K562 (cell line): Measurements from ENCODE around the gene PSMA6. TPM values are rescaled to one million over a fixed set of nuclear protein-coding genes. Genes with fewer than 3 reads are reported as not detected.

Source experiments
- ATAC-seq: fragments of 200-7000 bp; cut with Tn5 transposase; 3 replicates; pipeline ENCODE4 v1.9.1; 2020; ENCODE audit warnings: moderate library complexity
- BruUV-seq: library from RNA; stranded (reverse); fragments of 400-500 nt; replicated peaks from 2 replicates; lab custom pipeline; 2021; lab: Mats Ljungman, UMichigan
- CTCF ChIA-PET: fragments of 300-600 bp; formaldehyde crosslinking; extraction: SDS; loops from one replicate; lab custom pipeline; 2021; ENCODE audit warnings: low intra/inter-chr PET ratio; lab: Yijun Ruan, JAX
- POLR2A ChIA-PET: fragments of 300-600, 350-650 bp; sonication (Branson Sonifier 250); formaldehyde crosslinking; extraction: SDS; loops from one replicate; lab custom pipeline; 2021; ENCODE audit warnings: antibody characterized with exemption, inconsistent platforms; lab: Yijun Ruan, JAX
- DNase-seq, 4 experiments: peaks; one replicate each; pipeline versions ENCODE4 v3.0.0 to v3.0.0-alpha.2; 2011 to 2018; ENCODE audit warnings: low spot score in 3 of 4, mixed read lengths in 3 of 4; ENCODE audit errors: extremely low read depth in 1 of 4
- FAIRE-seq: peaks from 2 replicates; lab custom pipeline; 2011; peaks lifted over from hg19 to GRCh38; lab: Jason Lieb, UNC
- H2AFZ ChIP-seq: 2 replicates; pipeline ENCODE4 v1.6.0; 2011; ENCODE audit warnings: low read depth, low read length, control low read depth, inconsistent platforms
- H3K27ac ChIP-seq: fragments of 200-600 bp; 3 replicates; pipeline ENCODE4 v1.8.0; 2011; ENCODE audit warnings: low read depth, mild to moderate bottlenecking, control low read depth, inconsistent platforms, low read length, moderate library complexity, mixed read lengths; ENCODE audit errors: extremely low read depth
- H3K27me3 ChIP-seq, 2 experiments: fragments of 300-600 bp in 1 of 2; 2 replicates in 1 of 2; 3 replicates in 1 of 2; pipeline versions ENCODE4 v1.6.0 to v1.8.0; 2011; ENCODE audit warnings: inconsistent platforms in 2 of 2, low read length in 2 of 2, mild to moderate bottlenecking in 1 of 2, mixed read lengths in 1 of 2, moderate library complexity in 1 of 2; ENCODE audit not compliant: control insufficient read depth in 2 of 2, insufficient read depth in 2 of 2
- H3K36me3 ChIP-seq: fragments of 300-600 bp; 3 replicates; pipeline ENCODE4 v1.8.0; 2011; ENCODE audit warnings: mild to moderate bottlenecking, low read length, inconsistent platforms; ENCODE audit not compliant: control insufficient read depth, insufficient read depth
- H3K4me1 ChIP-seq, 2 experiments: fragments of 200-600 bp in 1 of 2; replicated peaks in 1 of 2; 2 replicates in 1 of 2; 3 replicates in 1 of 2; pipeline versions ENCODE4 v1.5.1 to v1.8.0; 2011; ENCODE audit warnings: inconsistent platforms in 2 of 2, low read length in 2 of 2, mild to moderate bottlenecking in 1 of 2, mixed read lengths in 1 of 2, moderate library complexity in 1 of 2; ENCODE audit not compliant: control insufficient read depth in 2 of 2, insufficient read depth in 2 of 2
- H3K4me2 ChIP-seq: 2 replicates; pipeline ENCODE4 v1.6.1; 2011; ENCODE audit warnings: low read length, control low read depth, inconsistent platforms, mixed read lengths; ENCODE audit not compliant: insufficient read depth
- H3K4me3 ChIP-seq: fragments of 200-600 bp; sonication (generic), shearing (Covaris generic); 2 replicates; pipeline ENCODE4 v1.5.1; 2016; ENCODE audit warnings: control low read depth, inconsistent platforms
- H3K79me2 ChIP-seq: fragments of 200-600 bp; 3 replicates; pipeline ENCODE4 v1.8.0; 2011; ENCODE audit warnings: low read length, inconsistent platforms; ENCODE audit not compliant: control insufficient read depth, insufficient read depth
- H3K9ac ChIP-seq, 2 experiments: 2 replicates each; pipeline versions ENCODE4 v1.6.0 to v1.6.1; 2011; ENCODE audit warnings: low read depth in 2 of 2, low read length in 2 of 2, control low read depth in 1 of 2, inconsistent platforms in 1 of 2, mild to moderate bottlenecking in 1 of 2, mixed read lengths in 1 of 2; ENCODE audit not compliant: insufficient read depth in 1 of 2
- H3K9me1 ChIP-seq: one replicate; pipeline ENCODE4 v1.6.0; 2011; ENCODE audit warnings: inconsistent platforms, mild to moderate bottlenecking, low read length, moderate library complexity; ENCODE audit not compliant: control insufficient read depth, insufficient read depth
- H3K9me3 ChIP-seq: replicated peaks from 2 replicates; pipeline ENCODE4 v1.5.1; 2011; ENCODE audit warnings: low read depth, low read length, inconsistent platforms; ENCODE audit not compliant: control insufficient read depth, insufficient read depth
- H4K20me1 ChIP-seq: replicated peaks from 2 replicates; pipeline ENCODE4 v1.6.1; 2011; ENCODE audit warnings: low read length, inconsistent platforms, mixed read lengths; ENCODE audit not compliant: control insufficient read depth, insufficient read depth
- ATF6 ChIP-seq: sonication (generic); formaldehyde crosslinking; IDR thresholded peaks from 2 replicates; pipeline ENCODE4 v1.4.0; 2020; ENCODE audit warnings: mild to moderate bottlenecking, missing genetic modification reagents
- CAMTA2 ChIP-seq: fragments of 250-450 bp; sonication (Bioruptor Pico); conservative IDR thresholded peaks from 2 replicates; pipeline ENCODE4 v1.5.1; 2022
- HDAC1 ChIP-seq, 2 experiments: fragments of 450-650 bp; IDR thresholded peaks; 2 replicates each; pipeline ENCODE4 v1.6.1; 2016 to 2017; ENCODE audit warnings: inconsistent platforms in 1 of 2, mild to moderate bottlenecking in 1 of 2, moderate library complexity in 1 of 2
- HDAC2 ChIP-seq: fragments of 450-650 bp; IDR thresholded peaks from 2 replicates; pipeline ENCODE4 v1.6.1; 2016; ENCODE audit warnings: mild to moderate bottlenecking
- ILF3 ChIP-seq: fragments of 450-650 bp; IDR thresholded peaks from 2 replicates; pipeline ENCODE4 v1.6.1; 2018; ENCODE audit warnings: antibody characterized with exemption, mild to moderate bottlenecking, moderate library complexity, borderline replicate concordance
- KAT8 ChIP-seq: fragments of 450-650 bp; IDR thresholded peaks from 2 replicates; pipeline ENCODE4 v1.6.1; 2016; ENCODE audit warnings: low read depth, mild to moderate bottlenecking
- SMC3 ChIP-seq: conservative IDR thresholded peaks from 2 replicates; pipeline ENCODE4 v1.6.1; 2011; ENCODE audit warnings: low read depth, low read length, improper control_type of control experiment; ENCODE audit not compliant: insufficient read depth
- YBX1 ChIP-seq: fragments of 450-650 bp; IDR thresholded peaks from 2 replicates; pipeline ENCODE4 v1.7.1; 2016; ENCODE audit warnings: mild to moderate bottlenecking
- ZNF253 ChIP-seq: fragments of 250-450 bp; sonication (Bioruptor Pico); conservative IDR thresholded peaks from 2 replicates; pipeline ENCODE4 v1.6.1; 2021; ENCODE audit warnings: mild to moderate bottlenecking
- WGBS: fragments of 100-300 bp; shearing (Covaris generic); methylation state at CpG from one replicate; pipeline ENCODE4 v1.1.6; 2016; ENCODE audit warnings: low coverage, mixed read lengths; ENCODE audit not compliant: insufficient coverage; ENCODE audit errors: missing lambda C conversion rate; 5-methylcytosine and 5-hydroxymethylcytosine counted together
- in situ Hi-C: fragments of 300-500 bp; cut with MboI; formaldehyde crosslinking; loops from 4 replicates; pipeline ENCODE4 v1.15.0; 2018; ENCODE audit warnings: inconsistent platforms, mixed read lengths
- intact Hi-C: fragments of 100-400 bp; cut with micrococcal nuclease; formaldehyde crosslinking; loops from 2 replicates; pipeline ENCODE4 v1.14.2; 2022
- polyA plus RNA-seq, 8 experiments: library from polyadenylated mRNA; depleted of rRNA in 4 of 8; stranded (reverse) in 5 of 8; unstranded in 3 of 8; fragments of >200 nt; fragmentation: Nextera tagmentation in 2 of 8; fragmentation: Illumina TruSeq in 1 of 8; extraction: Ambion mirVana in 2 of 8; extraction: Trizol in 1 of 8; gene quantifications; 2 replicates each; pipeline versions ENCODE4 v1.2.1 to v1.2.3, GENCODE V29; 2011 to 2014; ENCODE audit warnings: inconsistent platforms in 1 of 8, missing spikeins in 1 of 8
- total RNA-seq, 7 experiments: library from RNA; depleted of rRNA in 6 of 7; stranded (reverse); fragments of >200 nt in 6 of 7; fragmentation: Illumina TruSeq in 2 of 7; extraction: Trizol in 2 of 7; gene quantifications; 2 replicates each; pipeline versions ENCODE4 v1.2.1 to v1.2.3, GENCODE V29; 2011 to 2021; ENCODE audit warnings: low replicate concordance in 1 of 7
- TF ChIP-seq, protein P1 (sequence below): fragments of 250-450 bp; sonication (Bioruptor Pico); IDR thresholded peaks from 2 replicates; pipeline ENCODE4 v1.8.0; 2022; ENCODE audit warnings: moderate library complexity, mild to moderate bottlenecking, inconsistent platforms

The PSMA6 gene
- total and polyA plus RNA-seq, 9 of the 15 experiments (the other 6 are each of a cell fraction or from before 2014, with no cell fraction given) = 210 to 952 (median 288) TPM

DNA sequence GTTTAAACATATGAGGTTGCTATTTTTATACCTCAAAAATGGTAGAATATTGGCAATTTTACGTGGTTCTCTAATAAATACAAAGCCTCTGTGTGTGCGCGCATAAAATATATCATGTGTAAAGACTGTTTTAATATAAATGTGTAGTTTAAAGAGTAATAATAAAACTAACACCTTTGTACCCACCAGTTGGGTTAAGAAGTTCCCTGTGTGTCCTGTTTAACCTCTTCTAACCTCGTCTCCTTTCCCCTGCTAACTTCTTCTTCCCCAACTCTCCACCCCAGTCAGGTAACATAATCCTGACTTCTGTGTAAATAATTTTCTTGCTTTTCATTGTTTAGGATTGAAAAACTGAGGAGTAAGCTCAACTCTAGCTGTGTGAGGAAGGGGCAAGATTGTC, 47.6 kb upstream of the PSMA6 start (continued):
- TF ChIP-seq, protein P1, sequence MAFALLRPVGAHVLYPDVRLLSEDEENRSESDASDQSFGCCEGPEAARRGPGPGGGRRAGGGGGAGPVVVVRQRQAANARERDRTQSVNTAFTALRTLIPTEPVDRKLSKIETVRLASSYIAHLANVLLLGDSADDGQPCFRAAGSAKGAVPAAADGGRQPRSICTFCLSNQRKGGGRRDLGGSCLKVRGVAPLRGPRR (CRISPR knock-in tag) = no peak
- TF ChIP-seq HDAC2 (no peak), YBX1 (no peak), CAMTA2 (CRISPR knock-in tag) (no peak), KAT8 (no peak), SMC3 (no peak), ATF6 (CRISPR knock-in tag) (no peak)

GRCh38 chr14:35245051-35245450, 47.1 kb upstream of the PSMA6 start:
- WGBS = 89% methylated on average over 4 of the region's 4 CpGs
- TF ChIP-seq HDAC1 (IDR thresholded peaks at IDR 0.05) (no peak), ZNF253 (CRISPR knock-in tag) (no peak), ILF3 (no peak)

More at GRCh38 chr14:35245051-35245450, 47.1 kb upstream of the PSMA6 start:
- Histone ChIP-seq H2AFZ (no peak overlapping the region), H3K79me2 (no peaks in the 10 kb centered on the region), H3K27ac (no peak overlapping the region), H3K36me3 (0 out of 3 replicates have a peak, but pooled peaks cover 2% of the 10 kb centered on the region), H3K4me2 (no peak overlapping the region), H3K4me3 (no peak overlapping the region), H3K9ac (no peak overlapping the region), H4K20me1 (no peaks in the 10 kb centered on the region), H3K9me1 (no peaks in the 10 kb centered on the region), H3K27me3 (no peaks in the 10 kb centered on the region), H3K4me1 (no peaks in the 10 kb centered on the region), H3K9me3 (no peaks in the 10 kb centered on the region)
- intact Hi-C loops (no loop called here), in situ Hi-C loops (no loop called here)
- FAIRE-seq (no peak), ATAC-seq (no peak), DNase-seq (no peak)
- ChIA-PET CTCF (no interaction called here), POLR2A (interaction anchor here (0.9 kb wide), 1 partner anchor 16 kb away, joined by 3 read pairs; no protein-coding TSS in a partner anchor)
- no TSS peak for BruUV-seq
